Prostate gland (tissue), 2 donors: ENCODE results near the gene POU2F1.

Source experiments
- POLR2A ChIP-seq: fragments of 450-650 bp; IDR thresholded peaks from one replicate; pipeline ENCODE4 v1.6.1; 2016; ENCODE audit warnings: antibody characterized with exemption, mild to moderate bottlenecking
- TF ChIP-seq, protein P1 (sequence below), 4 experiments: fragments of 200-600 bp in 2 of 4; fragments of 450-650 bp in 2 of 4; sonication (generic) in 2 of 4; IDR thresholded peaks; 1 replicate in 3 of 4; 2 replicates in 1 of 4; pipeline ENCODE4 v1.5.1; 2016 to 2019; ENCODE audit warnings: antibody characterized with exemption in 4 of 4, mild to moderate bottlenecking in 2 of 4, moderate library complexity in 2 of 4

DNA sequence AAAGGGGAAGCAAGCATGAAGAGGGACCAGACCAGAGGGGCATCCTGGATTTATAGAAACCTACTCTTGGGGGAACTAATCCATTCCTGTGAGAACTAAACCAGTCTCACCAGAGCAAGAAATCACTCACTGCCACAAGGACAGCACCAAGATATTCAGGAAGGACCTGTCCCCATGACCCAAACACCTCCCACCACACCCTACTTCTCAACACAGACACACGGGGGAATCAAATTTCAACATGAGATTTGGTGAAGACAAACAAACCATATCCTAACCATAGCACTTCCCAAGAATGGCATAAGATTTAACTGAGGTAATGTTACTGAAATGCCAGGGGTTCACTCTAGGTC, 12.1 kb upstream of the POU2F1 start:
- TF ChIP-seq, protein P1, sequence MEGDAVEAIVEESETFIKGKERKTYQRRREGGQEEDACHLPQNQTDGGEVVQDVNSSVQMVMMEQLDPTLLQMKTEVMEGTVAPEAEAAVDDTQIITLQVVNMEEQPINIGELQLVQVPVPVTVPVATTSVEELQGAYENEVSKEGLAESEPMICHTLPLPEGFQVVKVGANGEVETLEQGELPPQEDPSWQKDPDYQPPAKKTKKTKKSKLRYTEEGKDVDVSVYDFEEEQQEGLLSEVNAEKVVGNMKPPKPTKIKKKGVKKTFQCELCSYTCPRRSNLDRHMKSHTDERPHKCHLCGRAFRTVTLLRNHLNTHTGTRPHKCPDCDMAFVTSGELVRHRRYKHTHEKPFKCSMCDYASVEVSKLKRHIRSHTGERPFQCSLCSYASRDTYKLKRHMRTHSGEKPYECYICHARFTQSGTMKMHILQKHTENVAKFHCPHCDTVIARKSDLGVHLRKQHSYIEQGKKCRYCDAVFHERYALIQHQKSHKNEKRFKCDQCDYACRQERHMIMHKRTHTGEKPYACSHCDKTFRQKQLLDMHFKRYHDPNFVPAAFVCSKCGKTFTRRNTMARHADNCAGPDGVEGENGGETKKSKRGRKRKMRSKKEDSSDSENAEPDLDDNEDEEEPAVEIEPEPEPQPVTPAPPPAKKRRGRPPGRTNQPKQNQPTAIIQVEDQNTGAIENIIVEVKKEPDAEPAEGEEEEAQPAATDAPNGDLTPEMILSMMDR (IDR thresholded peaks at IDR 0.05) = no peak
- TF ChIP-seq POLR2A = no peak
